GM21528 (cell line): Measurements from ENCODE around the gene BTC.
"Not testable (repeated sequence)": the region's sequence is repeated elsewhere in the genome, so short reads cannot be mapped to it uniquely, and the experiment has no call there.

Experiments
- ATAC-seq: cut with Tn5 transposase; IDR thresholded peaks from one replicate; pipeline ENCODE4 v1.9.1; 2021; ENCODE audit warnings: mild to moderate bottlenecking, moderate library complexity; ENCODE audit not compliant: unreplicated experiment, low FRiP score

Gene BTC, protein sequence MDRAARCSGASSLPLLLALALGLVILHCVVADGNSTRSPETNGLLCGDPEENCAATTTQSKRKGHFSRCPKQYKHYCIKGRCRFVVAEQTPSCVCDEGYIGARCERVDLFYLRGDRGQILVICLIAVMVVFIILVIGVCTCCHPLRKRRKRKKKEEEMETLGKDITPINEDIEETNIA

DNA sequence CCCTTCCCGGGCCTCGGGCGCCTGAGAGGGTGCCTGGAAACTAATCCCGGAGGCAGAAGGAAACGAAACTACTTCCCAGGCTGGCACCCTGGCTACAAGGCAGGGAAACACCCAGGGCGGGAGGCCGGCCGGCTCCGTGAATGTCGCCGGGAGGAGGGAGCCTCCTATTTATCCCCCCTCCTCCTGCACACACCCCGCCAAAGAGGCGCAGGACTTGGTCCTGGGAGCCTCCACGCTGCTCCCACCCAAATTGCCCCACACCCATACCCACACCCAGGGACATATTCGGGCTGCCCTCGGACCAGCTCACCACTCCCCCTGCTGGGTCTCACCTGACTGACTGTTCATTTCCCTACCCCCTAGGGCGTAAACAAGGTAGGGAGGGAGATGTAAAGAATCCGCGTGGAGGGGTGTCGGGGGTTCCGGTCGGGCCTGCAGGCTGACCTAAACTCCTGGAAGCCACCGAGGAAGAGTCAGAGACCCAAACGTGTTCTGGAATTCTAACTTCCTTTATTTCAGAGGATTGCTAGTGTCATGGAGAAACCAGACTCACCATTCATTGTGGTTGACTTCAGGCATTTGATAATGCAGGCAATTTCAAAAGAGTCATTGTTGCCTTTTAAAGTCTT is at the start of gene BTC:
Gene BTC, minus strand, starts transcription at position 142 of the 629 bp plus-strand sequence. CDS start 198 bp downstream, outside the sequence.
- ATAC-seq: no peak

DNA sequence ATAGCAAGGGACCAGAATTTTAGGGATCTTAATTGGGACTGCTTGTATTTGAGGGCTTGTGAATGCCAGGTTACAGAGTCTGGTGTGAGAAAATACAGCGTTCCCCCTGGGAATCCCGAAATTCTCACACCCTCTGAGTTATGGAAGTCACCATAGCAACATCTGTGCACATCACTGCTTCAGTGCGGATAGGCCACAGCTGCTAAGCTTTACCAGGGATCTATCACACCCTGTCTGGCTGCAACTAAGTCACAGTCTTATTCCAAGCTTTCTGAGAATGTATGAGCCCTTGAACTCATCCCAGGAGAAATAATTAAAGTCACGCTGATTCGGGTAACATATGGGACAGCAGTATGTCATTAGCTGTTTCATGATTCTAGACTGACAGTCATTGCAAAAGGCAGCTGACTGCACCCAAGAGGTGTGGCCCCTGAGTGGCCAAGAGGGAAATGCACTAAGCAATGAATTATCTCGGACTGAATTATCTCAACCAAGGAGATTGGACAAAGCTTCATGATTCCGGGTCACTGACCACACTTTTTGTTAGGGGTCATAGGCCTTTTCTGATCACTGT is 46.7 kb upstream of the BTC start:
- no peak for ATAC-seq

DNA sequence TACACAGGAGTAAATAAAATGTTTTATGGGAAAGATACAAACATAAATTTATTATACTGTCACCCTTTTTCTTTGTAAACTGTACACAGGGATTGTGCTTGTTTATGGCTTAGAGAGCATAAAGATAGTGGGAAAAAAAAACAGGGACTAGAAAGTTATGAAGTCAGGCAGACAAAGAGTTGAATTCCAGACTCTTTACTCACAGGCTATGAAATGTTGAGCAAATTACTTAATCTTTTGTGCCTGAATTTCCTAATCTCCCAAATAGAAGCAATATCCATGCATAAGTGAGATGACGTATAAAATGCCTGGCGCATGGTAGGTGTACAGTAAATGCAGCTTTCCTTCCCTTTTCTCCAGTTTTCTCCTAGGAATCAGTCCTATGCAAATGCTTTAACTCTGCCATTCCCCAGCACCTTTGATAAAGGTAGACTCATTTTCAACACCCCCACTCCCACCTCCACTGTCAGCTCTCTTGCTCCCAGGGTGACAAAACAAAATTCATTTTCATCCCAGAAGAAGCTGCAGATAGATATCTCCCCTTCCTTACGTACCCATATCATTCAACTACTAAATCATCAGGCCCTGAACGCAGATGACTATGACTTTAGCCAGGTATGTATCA is 44.5 kb upstream of the BTC start:
- no peak for ATAC-seq

DNA sequence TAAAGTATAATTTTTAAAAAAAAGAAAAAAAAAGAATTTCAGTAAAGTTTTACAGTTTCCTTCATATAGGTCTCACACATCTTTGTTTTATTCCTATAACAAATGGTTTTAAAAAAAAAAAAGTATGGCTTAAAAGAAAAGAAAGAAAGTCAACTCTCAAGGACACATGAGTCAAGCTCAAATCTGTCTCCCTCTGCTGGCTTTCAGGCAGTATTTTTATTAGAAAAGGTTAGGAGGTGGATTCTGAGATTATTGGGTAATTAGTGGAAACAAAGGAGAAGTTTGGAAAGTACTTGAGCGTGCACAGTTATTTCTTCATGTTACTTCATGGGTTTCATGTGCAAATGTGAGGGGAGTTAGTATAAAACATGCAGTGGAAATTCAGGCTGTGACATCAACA is 36.6 kb upstream of the BTC start:
- ATAC-seq: no peak

DNA sequence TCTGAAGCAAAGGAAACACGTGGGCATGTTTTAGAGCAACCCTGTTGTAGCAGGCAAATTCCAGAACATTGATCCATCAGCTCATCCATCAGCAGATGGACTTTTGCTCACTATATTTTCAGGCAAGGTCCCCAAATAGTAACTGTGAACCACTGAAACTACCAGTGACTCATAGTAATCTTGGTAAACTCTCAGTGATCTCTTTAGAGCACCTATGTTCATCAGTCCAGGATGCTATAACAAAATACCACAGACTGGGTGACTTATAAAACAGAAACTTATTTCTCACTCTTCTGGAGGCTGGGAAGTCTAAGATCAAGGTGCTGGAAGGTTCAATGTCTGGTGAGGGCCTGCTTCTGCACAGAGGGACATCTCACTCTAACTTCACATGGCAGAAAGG is 28.9 kb upstream of the BTC start:
- ATAC-seq: no peak

DNA sequence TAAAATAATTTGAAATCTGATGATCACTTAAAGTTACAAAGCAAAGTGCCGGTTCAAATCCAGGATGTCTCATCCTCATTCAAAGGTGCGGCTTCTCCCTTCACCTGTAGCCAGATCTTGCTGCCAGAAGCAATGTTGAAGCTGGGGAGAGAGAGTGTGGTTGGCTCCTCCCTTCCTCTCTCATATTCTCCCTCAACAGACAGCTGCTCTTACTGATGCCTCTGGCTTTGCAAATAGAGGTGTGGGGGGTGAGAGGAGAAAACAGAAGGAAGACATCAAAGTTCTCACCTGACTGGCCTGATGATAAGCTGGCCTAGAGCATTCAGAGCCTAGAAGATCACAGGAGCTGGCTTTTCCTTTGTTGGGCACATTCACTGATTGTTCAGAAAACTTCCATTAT is 28.3 kb upstream of the BTC start:
- no peak for ATAC-seq

DNA sequence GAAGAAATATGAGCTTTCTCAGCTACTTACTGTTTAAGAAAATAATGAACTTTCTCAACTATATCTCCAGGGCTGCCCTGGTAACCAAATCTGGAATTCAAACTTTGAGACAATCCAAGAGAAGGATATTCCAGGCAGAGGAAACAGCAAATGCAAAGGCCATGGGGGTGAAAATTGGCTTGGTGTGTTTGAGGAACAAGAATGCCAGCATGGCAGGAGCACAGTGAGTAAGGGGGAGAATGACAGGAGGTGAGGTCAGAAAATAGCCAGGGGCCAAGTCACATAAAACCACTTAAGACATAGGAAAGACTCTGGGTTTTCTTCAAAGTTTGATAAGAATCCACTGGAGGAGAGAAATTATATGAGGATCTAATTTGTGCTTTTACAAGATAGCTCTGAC is 27.2 kb upstream of the BTC start:
- no peak for ATAC-seq

DNA sequence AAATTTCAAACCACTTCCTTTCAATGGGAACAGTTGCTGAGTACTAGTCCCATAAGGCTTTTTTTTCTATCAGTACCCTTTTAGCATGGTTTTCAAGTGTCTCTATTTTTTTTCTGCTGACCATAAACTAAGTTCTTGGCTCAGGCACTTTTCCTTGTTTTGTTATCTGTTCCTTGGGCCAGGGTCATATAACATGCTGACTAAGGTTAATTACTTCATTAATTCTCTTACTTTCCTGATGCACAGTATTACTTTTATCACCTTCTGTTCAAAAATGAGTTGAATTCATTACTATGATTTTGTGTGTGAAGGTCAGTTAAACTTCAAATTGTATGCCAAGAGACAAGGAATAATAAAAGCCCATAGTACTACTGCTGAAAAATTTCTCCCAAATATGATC is 19.7 kb upstream of the BTC start:
- no peak for ATAC-seq

DNA sequence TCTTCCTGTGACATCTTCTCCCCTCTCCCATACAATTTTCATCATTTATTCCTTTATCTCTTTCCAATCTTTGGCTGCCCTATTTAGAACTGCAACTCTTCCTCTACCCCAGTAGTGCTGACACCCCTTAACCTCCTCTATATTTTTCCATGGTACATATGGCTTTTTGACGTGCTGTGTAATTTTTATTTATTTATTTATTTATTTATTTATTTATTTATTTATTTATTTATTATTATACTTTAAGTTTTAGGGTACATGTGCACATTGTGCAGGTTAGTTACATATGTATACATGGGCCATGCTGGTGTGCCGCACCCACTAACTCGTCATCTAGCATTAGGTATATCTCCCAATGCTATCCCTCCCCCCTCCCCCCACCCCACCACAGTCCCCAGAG is 17.7 kb upstream of the BTC start:
- not testable (repeated sequence) for ATAC-seq

DNA sequence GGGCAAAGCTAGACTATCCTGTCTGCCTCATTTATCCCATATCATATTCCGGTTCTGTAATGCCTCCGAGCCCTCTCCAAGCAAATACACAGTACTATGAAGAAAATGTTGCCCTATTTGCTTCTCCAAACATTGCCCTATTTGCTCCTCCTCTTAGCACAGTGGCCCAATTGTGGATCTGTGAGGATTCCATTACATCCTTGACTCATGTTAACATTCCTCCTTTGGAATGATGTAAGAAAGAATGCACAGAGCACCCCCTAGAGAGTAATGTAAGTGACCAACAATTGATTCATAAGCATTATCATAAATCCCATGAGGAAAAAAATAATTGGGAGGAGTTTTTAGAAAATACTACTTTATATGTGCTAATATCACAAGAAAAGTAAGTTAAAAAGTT is 11.3 kb upstream of the BTC start:
- no peak for ATAC-seq

DNA sequence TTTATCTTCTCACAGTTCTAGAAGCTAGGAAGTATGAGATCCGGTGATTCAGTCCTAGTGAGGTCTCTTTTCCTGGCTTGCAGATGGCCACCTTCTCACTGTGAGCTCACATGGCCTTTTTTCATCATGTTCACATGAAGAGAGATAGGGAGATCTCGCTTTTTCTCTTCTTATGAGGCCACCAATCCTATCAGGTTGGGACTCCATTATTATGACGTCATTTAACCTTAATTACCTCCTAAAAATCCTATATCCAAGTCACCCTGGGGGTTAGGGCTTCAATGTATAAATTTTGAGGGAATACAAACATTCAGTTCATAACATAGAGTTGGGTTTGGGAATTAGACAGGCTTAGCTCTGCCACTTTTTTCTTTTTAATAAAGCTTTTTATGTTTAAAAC is 6.0 kb upstream of the BTC start:
- ATAC-seq: no peak

DNA sequence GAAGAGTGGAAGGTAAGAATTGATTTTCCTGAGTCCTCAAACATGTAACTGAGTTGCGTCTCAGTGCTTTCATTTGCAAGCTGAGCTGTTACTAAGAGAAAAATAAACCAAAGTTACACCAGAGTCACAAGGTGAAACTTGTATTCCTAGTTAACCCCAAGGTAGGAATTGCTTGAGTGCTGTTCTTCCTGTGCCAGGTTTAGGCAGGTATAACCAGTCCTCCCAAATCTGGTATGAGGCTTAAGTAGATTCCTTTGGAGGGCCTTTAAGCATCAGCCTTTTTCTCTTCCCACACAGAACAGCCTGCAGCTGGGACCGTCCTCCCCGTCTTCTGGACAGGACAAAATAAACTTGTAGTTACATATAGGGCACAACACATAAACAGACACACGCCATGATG is 2.3 kb upstream of the BTC start:
- no peak for ATAC-seq

DNA sequence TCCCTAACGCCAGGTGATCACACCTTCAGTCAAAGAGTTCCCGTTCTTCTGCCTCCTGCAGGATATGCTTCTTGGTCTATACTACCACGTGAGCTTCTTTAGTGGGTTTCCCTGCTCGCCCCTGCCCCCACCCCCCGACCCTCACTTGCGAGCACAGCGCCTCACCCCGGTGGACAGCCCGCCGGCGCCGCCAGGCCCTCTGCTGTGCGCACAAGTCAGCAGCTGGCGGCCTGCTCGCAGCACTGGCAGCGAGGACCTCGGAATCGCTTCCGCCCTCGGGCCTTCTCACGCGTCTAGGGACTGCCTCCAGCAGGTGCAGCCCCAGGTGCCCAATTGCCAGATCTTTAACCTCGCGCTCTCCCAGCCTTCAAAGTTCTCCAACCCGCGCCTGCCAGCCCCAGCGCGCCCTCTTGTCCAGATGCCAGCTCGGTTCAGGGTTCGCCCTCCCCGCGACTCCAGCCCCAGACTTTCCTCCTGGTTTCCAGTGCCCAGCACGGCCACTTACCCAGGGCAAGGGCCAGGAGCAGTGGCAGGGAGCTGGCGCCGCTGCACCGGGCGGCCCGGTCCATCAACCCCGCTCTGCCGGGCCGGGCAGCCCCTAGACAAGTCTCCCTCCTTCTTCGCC is 454 bp downstream of the BTC start:
- no peak for ATAC-seq

DNA sequence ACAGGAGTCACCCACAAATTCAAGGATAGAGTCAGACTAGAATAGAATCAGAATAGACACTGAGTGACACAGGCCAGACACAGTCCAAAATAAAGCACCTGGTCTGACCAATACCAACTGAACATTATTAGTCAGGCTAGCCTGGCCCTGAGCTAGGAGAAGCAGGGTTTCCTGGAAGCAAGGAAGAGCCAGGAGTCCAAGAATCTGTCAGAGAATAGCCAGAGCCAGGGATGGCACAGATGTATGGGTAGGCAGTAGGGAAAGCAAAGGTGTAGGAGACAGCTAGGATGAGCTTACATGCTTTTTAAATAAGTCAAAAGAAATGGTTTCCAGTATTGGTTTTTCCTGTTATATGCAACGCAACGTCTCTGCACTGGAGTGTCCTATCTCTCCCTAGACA is 3.7 kb downstream of the BTC start:
- no peak for ATAC-seq

DNA sequence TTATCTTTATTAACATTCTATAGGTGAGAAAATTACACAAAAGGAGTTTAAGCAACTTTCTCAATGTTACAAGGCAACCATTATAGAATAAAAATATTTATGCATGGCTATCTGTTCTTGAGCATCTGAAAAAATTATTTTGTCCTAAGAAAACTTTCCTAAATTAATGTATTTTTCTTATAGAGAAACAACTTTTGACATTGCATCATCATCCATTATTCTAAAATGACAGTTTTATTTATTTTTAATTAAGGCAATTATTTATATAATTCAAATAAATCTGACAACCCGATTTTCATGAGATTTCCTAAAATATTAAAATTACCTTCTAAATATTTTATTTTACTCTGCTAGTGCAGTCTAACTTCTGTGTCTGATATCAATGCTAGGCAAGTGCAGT is 4.8 kb downstream of the BTC start:
- ATAC-seq: no peak

DNA sequence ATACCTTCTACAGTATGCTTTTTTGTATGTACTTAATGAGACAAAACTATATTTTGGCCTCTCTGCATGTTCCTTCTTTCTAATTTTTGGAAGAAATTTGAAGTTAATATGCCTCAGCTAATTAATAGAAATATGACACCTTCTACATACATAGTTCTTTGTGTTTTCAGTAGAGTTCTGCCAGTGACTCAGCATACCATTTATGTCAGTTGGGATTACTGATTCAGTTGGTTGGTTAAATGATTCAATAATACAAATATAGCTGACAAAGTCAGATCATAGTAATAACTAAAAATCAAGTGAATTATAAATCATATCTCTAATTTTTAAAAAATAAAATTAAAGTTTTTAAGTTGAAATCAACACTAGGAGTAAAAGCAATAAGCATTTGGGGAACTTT is 16.8 kb downstream of the BTC start:
- no peak for ATAC-seq

DNA sequence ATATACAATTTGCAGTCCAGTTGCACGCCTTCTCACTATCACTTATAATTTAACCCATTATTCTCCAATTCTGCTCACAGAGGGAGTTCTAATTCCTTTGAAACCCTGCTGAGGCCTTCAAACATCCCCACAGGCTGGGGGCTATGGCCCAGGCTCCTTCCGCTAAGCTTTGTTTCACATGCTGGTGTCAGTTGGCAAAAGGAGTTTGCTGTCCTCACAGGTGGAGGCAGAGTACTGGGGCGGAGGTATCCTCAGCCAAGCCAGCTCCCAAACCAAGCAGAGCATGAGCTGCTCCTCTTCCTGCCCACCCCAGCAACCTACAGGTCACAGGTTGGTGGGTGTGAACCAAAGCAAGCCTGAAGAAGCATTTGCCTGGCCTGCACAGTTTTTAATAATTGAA is 21.5 kb downstream of the BTC start:
- ATAC-seq: no peak

DNA sequence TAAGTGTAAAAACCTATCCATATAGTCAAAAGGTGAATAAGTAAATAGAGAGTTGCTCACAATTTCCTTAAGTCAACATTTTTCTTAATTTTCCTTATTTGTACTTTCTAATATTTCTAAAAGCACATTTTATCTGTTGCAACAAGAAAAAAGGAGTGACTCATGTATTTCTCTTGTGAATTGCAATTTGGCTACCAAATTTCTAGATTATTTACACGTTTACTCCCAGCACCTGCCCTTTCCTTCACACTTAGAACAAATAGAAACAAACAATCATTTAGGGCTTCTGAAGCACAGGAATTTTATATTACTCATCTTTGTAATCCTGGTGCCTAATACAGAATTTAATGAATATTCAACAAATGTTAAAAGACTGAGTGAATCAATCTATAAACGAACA is 22.2 kb downstream of the BTC start:
- ATAC-seq: no peak

DNA sequence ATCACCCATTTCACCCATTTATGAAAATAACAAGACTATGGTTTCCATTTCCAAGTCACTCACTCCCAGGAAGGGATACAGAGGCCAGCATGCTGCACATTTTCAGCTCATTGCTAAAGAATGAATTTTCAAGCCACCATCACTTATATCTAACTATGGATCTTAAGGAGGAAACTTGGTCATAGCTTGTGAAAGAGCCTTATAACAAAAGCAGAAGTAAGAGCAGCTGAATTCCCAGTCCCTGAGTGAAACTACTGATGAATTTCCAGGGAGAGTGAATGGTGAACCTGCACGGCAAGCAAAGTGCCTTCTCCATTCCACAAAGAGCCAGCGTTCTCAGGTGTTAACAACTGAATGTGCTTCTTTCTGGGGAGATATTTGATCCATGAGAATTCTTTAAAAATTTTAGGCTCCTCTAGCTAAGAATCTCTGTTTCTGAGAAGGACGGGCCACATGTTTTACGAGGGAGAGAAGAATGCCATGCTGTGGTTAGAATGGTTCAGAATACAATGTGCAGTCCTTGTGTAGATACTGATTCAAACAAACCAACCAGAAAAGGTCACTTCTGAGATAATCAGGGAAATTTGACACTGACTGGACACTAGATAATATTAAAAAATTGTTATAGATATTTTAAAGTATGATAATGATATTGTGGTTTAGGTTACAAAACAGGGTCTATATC is 24.0 kb downstream of the BTC start:
- ATAC-seq: no peak

DNA sequence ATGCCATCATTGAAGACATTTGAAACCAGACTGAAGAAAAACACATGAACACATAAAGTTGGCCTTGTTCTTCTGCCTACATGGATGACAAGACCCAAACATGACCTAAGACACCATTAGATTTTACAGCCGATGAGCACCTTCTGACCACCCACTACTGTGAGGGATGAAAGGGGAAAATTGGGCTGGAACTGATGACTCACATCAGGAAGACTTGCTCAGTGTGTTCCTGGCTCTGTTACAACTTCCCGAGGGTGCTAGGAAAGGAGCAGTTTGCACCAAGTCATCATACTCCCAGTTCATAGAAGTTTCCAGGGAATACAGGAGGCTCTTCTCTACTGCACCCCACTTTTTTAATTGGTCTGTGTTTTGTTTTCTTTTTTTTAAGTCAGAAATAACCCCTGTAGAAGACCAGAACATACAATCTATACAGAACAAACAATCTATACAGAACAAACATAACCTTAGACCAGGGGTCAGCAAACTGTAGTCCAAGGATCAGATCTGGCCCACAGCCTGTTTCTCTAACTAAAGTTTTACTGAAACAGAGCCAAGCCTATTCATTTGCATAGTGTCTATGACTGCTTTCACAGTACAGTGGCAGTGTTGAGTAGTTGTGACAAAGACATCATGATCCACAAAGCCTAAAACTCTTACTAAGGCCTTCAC is 25.3 kb downstream of the BTC start:
- no peak for ATAC-seq
